GM23338 (cell line): ENCODE data around the gene ACVR1C.

ENCODE experiments used
- CREB1 ChIP-seq: fragments of 250-450 bp; sonication (Bioruptor Pico); IDR thresholded peaks from 2 replicates; pipeline ENCODE4 v1.5.0; 2020; ENCODE audit warnings: low read depth, mild to moderate bottlenecking, moderate library complexity
- TF ChIP-seq, protein P1 (sequence below): IDR thresholded peaks from 2 replicates; pipeline ENCODE4 v1.6.1; 2016; ENCODE audit warnings: antibody characterized with exemption

DNA sequence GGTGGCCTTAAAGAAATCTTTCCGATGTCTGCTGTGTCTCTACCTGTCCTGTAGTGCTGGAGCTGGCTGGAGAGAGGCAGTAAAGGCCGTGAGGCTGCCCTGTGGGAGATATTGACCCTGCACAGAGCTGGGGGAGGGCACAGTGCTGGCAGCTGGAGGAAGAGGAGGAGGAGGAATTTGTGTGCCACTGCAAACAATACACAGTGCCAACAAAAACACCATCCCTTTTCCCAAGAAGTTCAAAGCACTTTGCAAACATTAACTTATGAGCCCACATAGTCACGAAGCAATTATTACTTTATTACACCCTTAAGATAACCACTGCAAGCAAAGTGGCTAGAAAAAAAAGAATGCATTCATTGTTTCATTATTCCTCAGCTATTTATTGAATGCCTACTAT lies 139.8 kb downstream of the ACVR1C start:
- TF ChIP-seq CREB1 (CRISPR knock-in tag), result no peak
- TF ChIP-seq, protein P1, sequence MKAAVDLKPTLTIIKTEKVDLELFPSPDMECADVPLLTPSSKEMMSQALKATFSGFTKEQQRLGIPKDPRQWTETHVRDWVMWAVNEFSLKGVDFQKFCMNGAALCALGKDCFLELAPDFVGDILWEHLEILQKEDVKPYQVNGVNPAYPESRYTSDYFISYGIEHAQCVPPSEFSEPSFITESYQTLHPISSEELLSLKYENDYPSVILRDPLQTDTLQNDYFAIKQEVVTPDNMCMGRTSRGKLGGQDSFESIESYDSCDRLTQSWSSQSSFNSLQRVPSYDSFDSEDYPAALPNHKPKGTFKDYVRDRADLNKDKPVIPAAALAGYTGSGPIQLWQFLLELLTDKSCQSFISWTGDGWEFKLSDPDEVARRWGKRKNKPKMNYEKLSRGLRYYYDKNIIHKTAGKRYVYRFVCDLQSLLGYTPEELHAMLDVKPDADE, result no peak
